NCI-H2081 (cell line): ENCODE measurements around the gene SIK3.

Experiments
- DNase-seq, 2 experiments: peaks; one replicate each; lab custom pipeline; 2025; lab: John Stamatoyannopoulos, UW

SIK3 gene

GRCh38 chr11:116895048-116895757 lies 203.0 kb downstream of the SIK3 start:
- no peak for DNase-seq

- DNase-seq = no peak
Observed at GRCh38 chr11:116893906-116894305, 204.3 kb downstream of the SIK3 start.

- DNase-seq = no peak
Observed at GRCh38 chr11:116893437-116893836, 204.8 kb downstream of the SIK3 start.

GRCh38 chr11:116892374-116892773 lies 205.9 kb downstream of the SIK3 start:
- DNase-seq = no peak

- no peak for DNase-seq
Observed at GRCh38 chr11:116891746-116892145, 206.5 kb downstream of the SIK3 start.

- DNase-seq = no peak
Observed at GRCh38 chr11:116890607-116891006, 207.6 kb downstream of the SIK3 start.

- DNase-seq = no peak
Observed at GRCh38 chr11:116890193-116890592, 208.0 kb downstream of the SIK3 start.

- no peak for DNase-seq
Observed at GRCh38 chr11:116888884-116889549, 209.2 kb downstream of the SIK3 start.

- no peak for DNase-seq
Observed at GRCh38 chr11:116888024-116888423, 210.2 kb downstream of the SIK3 start.

GRCh38 chr11:116885951-116886655 lies 212.1 kb downstream of the SIK3 start:
- DNase-seq = no peak

GRCh38 chr11:116882386-116882785 lies 215.8 kb downstream of the SIK3 start:
- no peak for DNase-seq

- no peak for DNase-seq
Observed at GRCh38 chr11:116881143-116881542, 217.1 kb downstream of the SIK3 start.

- DNase-seq = peak; percentile 48 to 67
Observed at GRCh38 chr11:116879800-116880625, 218.2 kb downstream of the SIK3 start.

- DNase-seq = no peak
Observed at GRCh38 chr11:116876656-116877055, 221.6 kb downstream of the SIK3 start.

GRCh38 chr11:116875194-116875593 lies 223.0 kb downstream of the SIK3 start:
- DNase-seq = no peak

GRCh38 chr11:116874251-116874650 lies 224.0 kb downstream of the SIK3 start:
- no peak for DNase-seq

GRCh38 chr11:116873381-116873780 lies 224.8 kb downstream of the SIK3 start:
- DNase-seq = no peak

- no peak for DNase-seq
Observed at GRCh38 chr11:116871248-116871647, 227.0 kb downstream of the SIK3 start.

GRCh38 chr11:116870054-116870453 lies 228.2 kb downstream of the SIK3 start:
- DNase-seq = no peak

GRCh38 chr11:116869610-116870009 lies 228.6 kb downstream of the SIK3 start:
- DNase-seq = no peak

GRCh38 chr11:116868066-116868465 lies 230.2 kb downstream of the SIK3 start:
- no peak for DNase-seq

- no peak for DNase-seq
Observed at GRCh38 chr11:116867619-116868018, 230.6 kb downstream of the SIK3 start.
